Fibroblast of peridontal ligament (primary cell): ENCODE results near the gene OR5K4.
A peak's percentile ranks its signal among the peaks of the same experiment; 100 is the strongest.

Experiments
- DNase-seq: peaks from one replicate; pipeline ENCODE4 v3.0.0-alpha.2; 2010; ENCODE audit errors: extremely low read depth

Gene OR5K4

GRCh38 chr3:98353554-98353953 lies at the start of gene OR5K4:
Gene OR5K4, plus strand, starts transcription at chr3:98353854. Its CDS starts 0 bp downstream, at chr3:98353854.
- no peak for DNase-seq

GRCh38 chr3:98322101-98322500 lies 31.6 kb upstream of the OR5K4 start:
- no peak for DNase-seq

GRCh38 chr3:98322686-98323085 lies 31.0 kb upstream of the OR5K4 start:
- DNase-seq, result no peak

GRCh38 chr3:98323425-98323824 lies 30.2 kb upstream of the OR5K4 start:
- DNase-seq, result no peak

- DNase-seq, result no peak
These were observed 28.6 kb upstream of the OR5K4 start for GRCh38 chr3:98325055-98325454.

GRCh38 chr3:98326105-98326893 lies 27.4 kb upstream of the OR5K4 start:
- DNase-seq, result no peak

GRCh38 chr3:98326945-98327344 lies 26.7 kb upstream of the OR5K4 start:
- no peak for DNase-seq

GRCh38 chr3:98328933-98329332 lies 24.7 kb upstream of the OR5K4 start:
- no peak for DNase-seq

- DNase-seq, result peak; percentile 57
These were observed 24.1 kb upstream of the OR5K4 start for GRCh38 chr3:98329392-98330124.

GRCh38 chr3:98331329-98331728 lies 22.3 kb upstream of the OR5K4 start:
- DNase-seq, result no peak

GRCh38 chr3:98333989-98334606 lies 19.6 kb upstream of the OR5K4 start:
- no peak for DNase-seq

- no peak for DNase-seq
These were observed 14.6 kb upstream of the OR5K4 start for GRCh38 chr3:98339031-98339430.

GRCh38 chr3:98341758-98342157 lies 11.9 kb upstream of the OR5K4 start:
- DNase-seq, result no peak

GRCh38 chr3:98343647-98344507 lies 9.8 kb upstream of the OR5K4 start:
- DNase-seq, result peak; percentile 7

GRCh38 chr3:98350082-98350481 lies 3.6 kb upstream of the OR5K4 start:
- no peak for DNase-seq

- no peak for DNase-seq
These were observed 5.6 kb downstream of the OR5K4 start for GRCh38 chr3:98359250-98359649.

- DNase-seq, result no peak
These were observed 6.5 kb downstream of the OR5K4 start for GRCh38 chr3:98359993-98360675.

- DNase-seq, result no peak
These were observed 7.0 kb downstream of the OR5K4 start for GRCh38 chr3:98360681-98361080.

GRCh38 chr3:98361289-98361688 lies 7.6 kb downstream of the OR5K4 start:
- DNase-seq, result no peak

- DNase-seq, result no peak
These were observed 14.0 kb downstream of the OR5K4 start for GRCh38 chr3:98367464-98368246.
